Glutamatergic neuron (in vitro differentiated cells): ENCODE results near the gene ITGA2. TPM values are rescaled to one million over a fixed set of nuclear protein-coding genes. Genes with fewer than 3 reads are reported as not detected.

Experiments
- DNase-seq: peaks from one replicate; pipeline ENCODE4 v3.0.0; 2022
- H3K27ac Mint-ChIP-seq: one replicate; pipeline ENCODE4 v1.8.0; 2020; ENCODE audit warnings: mild to moderate bottlenecking, mixed read lengths, inconsistent platforms; ENCODE audit not compliant: unreplicated experiment
- H3K27me3 Mint-ChIP-seq: one replicate; pipeline ENCODE4 v1.8.0; 2020; ENCODE audit warnings: mild to moderate bottlenecking, moderate library complexity, mixed read lengths, inconsistent platforms; ENCODE audit not compliant: unreplicated experiment
- H3K36me3 Mint-ChIP-seq: one replicate; pipeline ENCODE4 v1.8.0; 2020; ENCODE audit warnings: mild to moderate bottlenecking, mixed read lengths, inconsistent platforms; ENCODE audit not compliant: unreplicated experiment
- H3K4me1 Mint-ChIP-seq: one replicate; pipeline ENCODE4 v1.8.0; 2020; ENCODE audit warnings: mild to moderate bottlenecking, low read depth, mixed read lengths, inconsistent platforms; ENCODE audit not compliant: unreplicated experiment
- H3K4me3 Mint-ChIP-seq: one replicate; pipeline ENCODE4 v1.8.0; 2020; ENCODE audit warnings: mild to moderate bottlenecking, mixed read lengths, inconsistent platforms; ENCODE audit not compliant: unreplicated experiment
- H3K9me3 Mint-ChIP-seq: one replicate; pipeline ENCODE4 v1.8.0; 2020; ENCODE audit warnings: mild to moderate bottlenecking, moderate library complexity, mixed read lengths, inconsistent platforms; ENCODE audit not compliant: unreplicated experiment
- CTCF ChIP-seq: fragments of 200-600 bp; sonication (generic); IDR thresholded peaks from one replicate; pipeline ENCODE4 v1.5.0; 2021; ENCODE audit not compliant: partially characterized antibody, unreplicated experiment
- total RNA-seq: library from RNA; stranded (reverse); fragmentation: NEBNext Ultra II Directional; extraction: Animal tissue kit (Norgen Biotek cat#: 25700); gene quantifications from one replicate; pipeline ENCODE4 v1.2.1, GENCODE V29; 2021; ENCODE audit not compliant: unreplicated experiment

ITGA2 gene
- total RNA-seq, 1 donor from 2014 or later: not detected

GRCh38 chr5:53019320-53019719, 30.2 kb downstream of the ITGA2 start:
- TF ChIP-seq CTCF: no peak
- peaks cover 4% of the 10 kb centered on the region for H3K9me3 Mint-ChIP-seq
- no peak overlapping the region for H3K4me3 Mint-ChIP-seq
- H3K4me1 Mint-ChIP-seq: no peaks in the 10 kb centered on the region
- H3K36me3 Mint-ChIP-seq: no peaks in the 10 kb centered on the region
- no peak for DNase-seq
- peaks cover 2% of the 10 kb centered on the region for H3K27me3 Mint-ChIP-seq
- no peak overlapping the region for H3K27ac Mint-ChIP-seq

GRCh38 chr5:53022930-53023511, 33.9 kb downstream of the ITGA2 start:
- Mint-ChIP-seq H3K27me3 (peaks cover 2% of the 10 kb centered on the region), H3K4me1 (no peaks in the 10 kb centered on the region), H3K4me3 (no peak overlapping the region), H3K9me3 (no peaks in the 10 kb centered on the region), H3K36me3 (no peaks in the 10 kb centered on the region), H3K27ac (no peak overlapping the region)
- DNase-seq: no peak
- no peak for TF ChIP-seq CTCF

GRCh38 chr5:53023969-53024368, 34.8 kb downstream of the ITGA2 start:
- no peak for TF ChIP-seq CTCF
- H3K27ac Mint-ChIP-seq: no peak overlapping the region
- H3K9me3 Mint-ChIP-seq: no peaks in the 10 kb centered on the region

GRCh38 chr5:53024535-53024934, 35.4 kb downstream of the ITGA2 start:
- TF ChIP-seq CTCF: no peak
- Mint-ChIP-seq H3K27ac (no peak overlapping the region), H3K9me3 (no peaks in the 10 kb centered on the region), H3K27me3 (peaks cover 2% of the 10 kb centered on the region), H3K4me3 (no peak overlapping the region), H3K4me1 (no peaks in the 10 kb centered on the region), H3K36me3 (no peaks in the 10 kb centered on the region)
- no peak for DNase-seq

More at GRCh38 chr5:53023969-53024368, 34.8 kb downstream of the ITGA2 start:
- Mint-ChIP-seq H3K4me1 (no peaks in the 10 kb centered on the region), H3K4me3 (no peak overlapping the region), H3K27me3 (peaks cover 2% of the 10 kb centered on the region), H3K36me3 (no peaks in the 10 kb centered on the region)
- no peak for DNase-seq

GRCh38 chr5:53025487-53025886, 36.3 kb downstream of the ITGA2 start:
- Mint-ChIP-seq H3K9me3 (no peaks in the 10 kb centered on the region), H3K4me3 (no peak overlapping the region), H3K36me3 (no peaks in the 10 kb centered on the region), H3K4me1 (no peaks in the 10 kb centered on the region), H3K27ac (no peak overlapping the region), H3K27me3 (peaks cover 2% of the 10 kb centered on the region)
- no peak for TF ChIP-seq CTCF
- no peak for DNase-seq
